ENCODE data around the gene SLIT3. TPM values are rescaled to one million over a fixed set of nuclear protein-coding genes. Genes with fewer than 3 reads are reported as not detected.

SLIT3 gene
- polyA plus RNA-seq, 4 donors: 44.8 to 57.0 (median 49.6) TPM

GRCh38 chr5:169299663-169300467 is 1.1 kb downstream of the SLIT3 start:
- DNase-seq (ENCODE audit: low read depth in 4 of 4, low spot score in 2 of 4): no peak

- no peak for DNase-seq (ENCODE audit: low read depth in 4 of 4, low spot score in 2 of 4)
Observed at GRCh38 chr5:169299191-169299662, 1.7 kb downstream of the SLIT3 start.

- no peak for DNase-seq (ENCODE audit: low read depth in 4 of 4, low spot score in 2 of 4)
Observed at GRCh38 chr5:169298193-169298592, 2.7 kb downstream of the SLIT3 start.

- DNase-seq (ENCODE audit: low read depth in 4 of 4, low spot score in 2 of 4): no peak
Observed at GRCh38 chr5:169296419-169297143, 4.4 kb downstream of the SLIT3 start.

GRCh38 chr5:169295306-169295705 is 5.6 kb downstream of the SLIT3 start:
- no peak for DNase-seq (ENCODE audit: low read depth in 4 of 4, low spot score in 2 of 4)

GRCh38 chr5:169294621-169295020 is 6.3 kb downstream of the SLIT3 start:
- DNase-seq (ENCODE audit: low read depth in 4 of 4, low spot score in 2 of 4): no peak

- DNase-seq (ENCODE audit: low read depth in 4 of 4, low spot score in 2 of 4): no peak
Observed at GRCh38 chr5:169291877-169292276, 9.1 kb downstream of the SLIT3 start.

GRCh38 chr5:169290895-169291294 is 10.0 kb downstream of the SLIT3 start:
- no peak for DNase-seq (ENCODE audit: low read depth in 4 of 4, low spot score in 2 of 4)

- DNase-seq (ENCODE audit: low read depth in 4 of 4, low spot score in 2 of 4): no peak
Observed at GRCh38 chr5:169289520-169289919, 11.4 kb downstream of the SLIT3 start.

GRCh38 chr5:169288066-169288930 is 12.6 kb downstream of the SLIT3 start:
- DNase-seq (ENCODE audit: low read depth in 4 of 4, low spot score in 2 of 4): no peak

GRCh38 chr5:169287529-169287928 is 13.4 kb downstream of the SLIT3 start:
- DNase-seq (ENCODE audit: low read depth in 4 of 4, low spot score in 2 of 4): no peak

- no peak for DNase-seq (ENCODE audit: low read depth in 4 of 4, low spot score in 2 of 4)
Observed at GRCh38 chr5:169286572-169287300, 14.2 kb downstream of the SLIT3 start.

GRCh38 chr5:169283887-169284286 is 17.1 kb downstream of the SLIT3 start:
- DNase-seq (ENCODE audit: low read depth in 4 of 4, low spot score in 2 of 4): no peak

GRCh38 chr5:169281625-169282024 is 19.3 kb downstream of the SLIT3 start:
- DNase-seq (ENCODE audit: low read depth in 4 of 4, low spot score in 2 of 4): no peak

GRCh38 chr5:169280696-169281095 is 20.2 kb downstream of the SLIT3 start:
- no peak for DNase-seq (ENCODE audit: low read depth in 4 of 4, low spot score in 2 of 4)

- no peak for DNase-seq (ENCODE audit: low read depth in 4 of 4, low spot score in 2 of 4)
Observed at GRCh38 chr5:169280286-169280685, 20.7 kb downstream of the SLIT3 start.

GRCh38 chr5:169279125-169279524 is 21.8 kb downstream of the SLIT3 start:
- DNase-seq (ENCODE audit: low read depth in 4 of 4, low spot score in 2 of 4): no peak

GRCh38 chr5:169273881-169274280 is 27.1 kb downstream of the SLIT3 start:
- DNase-seq (ENCODE audit: low read depth in 4 of 4, low spot score in 2 of 4): no peak

- DNase-seq (ENCODE audit: low read depth in 4 of 4, low spot score in 2 of 4): no peak
Observed at GRCh38 chr5:169273451-169273850, 27.5 kb downstream of the SLIT3 start.

- peak in 1 of 4 donors; percentile 43 for DNase-seq (ENCODE audit: low read depth in 4 of 4, low spot score in 2 of 4)
Observed at GRCh38 chr5:169272731-169273427, 28.1 kb downstream of the SLIT3 start.
